Neural cell (in vitro differentiated cells): ENCODE data around the gene FHOD3. TPM values are rescaled to one million over a fixed set of nuclear protein-coding genes. Genes with fewer than 3 reads are reported as not detected.

Source experiments
- H2AFZ ChIP-seq: fragments of 200-600, 300-800 bp; sonication (generic), shearing (Covaris generic); 2 replicates; pipeline ENCODE4 v1.6.0; 2014; ENCODE audit warnings: low read depth, mild to moderate bottlenecking, antibody characterized with exemption, low read length, moderate library complexity
- H3F3A ChIP-seq: fragments of 200-600 bp; shearing (Covaris generic); 2 replicates; pipeline ENCODE4 v1.6.1; 2016; ENCODE audit warnings: mild to moderate bottlenecking, moderate library complexity, mixed read lengths, antibody characterized with exemption, low read length; ENCODE audit not compliant: insufficient read depth, poor library complexity, severe bottlenecking
- H3K27ac ChIP-seq: fragments of 200-600, 300-800 bp; sonication (generic), shearing (Covaris generic); 2 replicates; pipeline ENCODE4 v1.5.1; 2014; ENCODE audit warnings: mild to moderate bottlenecking, low read length, moderate library complexity
- H3K27me3 ChIP-seq: fragments of 300-800, 200-600 bp; sonication (generic), shearing (Covaris generic); 2 replicates; pipeline ENCODE4 v1.6.0; 2014; ENCODE audit warnings: mild to moderate bottlenecking, low read depth, low read length, moderate library complexity; ENCODE audit not compliant: insufficient read depth
- H3K36me3 ChIP-seq: fragments of 300-800, 200-600 bp; sonication (generic), shearing (Covaris generic); 2 replicates; pipeline ENCODE4 v1.5.1; 2014; ENCODE audit warnings: mild to moderate bottlenecking, antibody characterized with exemption, low read length, moderate library complexity; ENCODE audit not compliant: insufficient read depth
- H3K4me2 ChIP-seq: fragments of 300-800, 200-600 bp; sonication (generic), shearing (Covaris generic); 2 replicates; pipeline ENCODE4 v1.6.0; 2014; ENCODE audit warnings: mild to moderate bottlenecking, low read length
- H3K4me3 ChIP-seq: fragments of 300-800, 200-600 bp; sonication (generic), shearing (Covaris generic); 2 replicates; pipeline ENCODE4 v1.5.1; 2014; ENCODE audit warnings: mild to moderate bottlenecking, low read length, moderate library complexity
- H3K79me2 ChIP-seq: fragments of 200-600 bp; shearing (Covaris generic); replicated peaks from 2 replicates; pipeline ENCODE4 v1.6.0; 2014; ENCODE audit warnings: mild to moderate bottlenecking, low read length, moderate library complexity; ENCODE audit not compliant: insufficient read depth
- H3K9ac ChIP-seq: fragments of 300-800, 200-600 bp; sonication (generic), shearing (Covaris generic); 2 replicates; pipeline ENCODE4 v1.6.1; 2016; ENCODE audit warnings: mild to moderate bottlenecking, low read length, mixed read lengths
- H3K9me2 ChIP-seq: fragments of 200-600 bp; shearing (Covaris generic); 2 replicates; pipeline ENCODE4 v1.6.1; 2016; ENCODE audit warnings: mild to moderate bottlenecking, low read length, mixed read lengths; ENCODE audit not compliant: insufficient read depth
- H3K9me3 ChIP-seq: fragments of 200-600, 300-800 bp; sonication (generic), shearing (Covaris generic); 2 replicates; pipeline ENCODE4 v1.6.1; 2016; ENCODE audit warnings: mild to moderate bottlenecking, mixed run types, low read length, moderate library complexity, mixed read lengths
- H4K20me1 ChIP-seq: fragments of 200-600 bp; shearing (Covaris generic); 2 replicates; pipeline ENCODE4 v1.6.1; 2016; ENCODE audit warnings: mild to moderate bottlenecking, mixed run types; ENCODE audit not compliant: insufficient read depth
- CTCF ChIP-seq: fragments of 450-650 bp; IDR thresholded peaks from 2 replicates; pipeline ENCODE4 v1.5.1; 2014; ENCODE audit warnings: antibody characterized with exemption, mild to moderate bottlenecking, moderate library complexity; ENCODE audit not compliant: poor library complexity, severe bottlenecking
- EP300 ChIP-seq: fragments of 450-650 bp; conservative IDR thresholded peaks from 2 replicates; pipeline ENCODE4 v1.6.1; 2014; ENCODE audit warnings: antibody characterized with exemption, mild to moderate bottlenecking, moderate library complexity; ENCODE audit not compliant: poor library complexity, severe bottlenecking
- EZH2 ChIP-seq: fragments of 200-600, 300-800 bp; shearing (Covaris generic), sonication (generic); IDR thresholded peaks from 2 replicates; pipeline ENCODE4 v1.6.1; 2014; ENCODE audit warnings: antibody characterized with exemption, low read length, borderline replicate concordance, mild to moderate bottlenecking; ENCODE audit not compliant: insufficient read depth, poor library complexity, severe bottlenecking
- MXI1 ChIP-seq: fragments of 450-650 bp; conservative IDR thresholded peaks from 2 replicates; pipeline ENCODE4 v1.6.1; 2014; ENCODE audit warnings: antibody characterized with exemption, mild to moderate bottlenecking; ENCODE audit not compliant: poor library complexity, severe bottlenecking
- POLR2AphosphoS5 ChIP-seq: IDR thresholded peaks from 2 replicates; pipeline ENCODE4 v1.6.1; 2012
- RAD21 ChIP-seq: fragments of 450-650 bp; conservative IDR thresholded peaks from 2 replicates; pipeline ENCODE4 v1.6.1; 2014; ENCODE audit warnings: antibody characterized with exemption, mild to moderate bottlenecking, moderate library complexity
- REST ChIP-seq: IDR thresholded peaks from 2 replicates; pipeline ENCODE4 v1.6.1; 2012; ENCODE audit warnings: borderline replicate concordance
- SMC3 ChIP-seq: fragments of 450-650 bp; conservative IDR thresholded peaks from 2 replicates; pipeline ENCODE4 v1.6.1; 2014; ENCODE audit warnings: antibody characterized with exemption, mild to moderate bottlenecking, moderate library complexity; ENCODE audit not compliant: poor library complexity
- TAF1 ChIP-seq: IDR thresholded peaks from 2 replicates; pipeline ENCODE4 v1.6.1; 2012; ENCODE audit warnings: low read depth
- polyA plus RNA-seq: library from polyadenylated mRNA; depleted of rRNA; stranded (reverse); fragments of >200 nt; gene quantifications from 2 replicates; pipeline ENCODE4 v1.2.3, GENCODE V29; 2014

Gene FHOD3
- polyA plus RNA-seq, 1 donor from 2014 or later = 19.4 TPM

GRCh38 chr18:36504928-36505327 lies 207.4 kb downstream of the FHOD3 start:
- Histone ChIP-seq H3K27ac (no peak overlapping the region), H3K9me3 (no peaks in the 10 kb centered on the region), H3F3A (no peaks in the 10 kb centered on the region), H4K20me1 (no peaks in the 10 kb centered on the region), H3K9ac (no peak overlapping the region), H3K9me2 (no peaks in the 10 kb centered on the region), H3K27me3 (no peaks in the 10 kb centered on the region), H3K36me3 (no peaks in the 10 kb centered on the region), H2AFZ (no peak overlapping the region), H3K4me3 (no peak overlapping the region), H3K79me2 (no peaks in the 10 kb centered on the region), H3K4me2 (no peak overlapping the region)
- TF ChIP-seq RAD21 = no peak
- no peak for TF ChIP-seq TAF1
- no peak for TF ChIP-seq CTCF
- no peak for TF ChIP-seq POLR2AphosphoS5
- TF ChIP-seq REST = no peak
- TF ChIP-seq MXI1 = no peak
- TF ChIP-seq EP300 = no peak
- no peak for TF ChIP-seq EZH2

GRCh38 chr18:36505665-36506064 lies 208.2 kb downstream of the FHOD3 start:
- H3K27ac ChIP-seq = no peak overlapping the region
- H3K9me2 ChIP-seq = no peaks in the 10 kb centered on the region
- no peak overlapping the region for H3K4me3 ChIP-seq
- no peaks in the 10 kb centered on the region for H4K20me1 ChIP-seq
- H3K36me3 ChIP-seq = no peaks in the 10 kb centered on the region
- H2AFZ ChIP-seq = no peak overlapping the region
- no peaks in the 10 kb centered on the region for H3K27me3 ChIP-seq
- H3K9ac ChIP-seq = no peak overlapping the region
- no peaks in the 10 kb centered on the region for H3K79me2 ChIP-seq
- H3F3A ChIP-seq = no peaks in the 10 kb centered on the region
- no peak overlapping the region for H3K4me2 ChIP-seq
- H3K9me3 ChIP-seq = no peaks in the 10 kb centered on the region
- TF ChIP-seq EP300 (no peak), POLR2AphosphoS5 (no peak), REST (no peak), TAF1 (no peak), EZH2 (no peak), MXI1 (no peak), CTCF (no peak), RAD21 (no peak), SMC3 (no peak)
